GM19438 (cell line): ENCODE results near the gene EIF2B5.

ENCODE experiments used
- ATAC-seq: cut with Tn5 transposase; IDR thresholded peaks from one replicate; pipeline ENCODE4 v1.9.1; 2021; ENCODE audit warnings: low read depth; ENCODE audit not compliant: unreplicated experiment

The EIF2B5 gene

DNA sequence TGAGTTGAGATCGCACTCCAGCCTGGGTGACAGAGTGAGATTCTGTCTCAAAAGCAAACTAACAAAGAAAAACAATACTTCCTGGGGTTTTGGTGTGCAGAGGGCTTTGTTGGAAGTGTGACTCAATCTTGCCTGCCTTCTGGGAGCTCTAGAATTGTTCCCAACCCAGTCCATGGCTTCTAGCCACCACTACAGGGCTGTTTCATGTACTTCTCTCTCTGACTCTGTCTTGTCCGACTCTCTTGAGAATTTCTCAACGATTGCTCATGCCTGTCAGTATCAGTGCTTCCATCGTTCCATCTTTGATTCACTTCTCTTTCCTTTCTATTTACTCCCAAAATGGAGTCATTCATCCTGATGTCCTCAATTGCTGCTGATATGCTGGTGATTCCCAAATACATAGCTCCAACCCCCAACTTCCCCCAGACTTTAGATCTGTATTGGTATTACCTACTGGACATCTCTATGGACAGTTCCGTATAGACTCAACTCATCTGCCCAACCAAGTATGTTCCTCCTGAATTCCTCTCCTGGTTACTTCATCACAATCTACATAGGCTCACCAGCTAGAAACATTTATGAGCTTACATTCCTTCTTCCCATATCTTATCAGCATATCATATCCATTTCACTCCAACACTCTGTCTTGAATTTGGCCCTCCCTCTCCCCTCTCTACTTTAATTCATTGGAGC, 37.7 kb downstream of the EIF2B5 start:
- ATAC-seq, result no peak

- no peak for ATAC-seq
Observed at GRCh38 chr3:184173374-184173722, 38.2 kb downstream of the EIF2B5 start.

GRCh38 chr3:184174284-184174645, 39.1 kb downstream of the EIF2B5 start:
- no peak for ATAC-seq

DNA sequence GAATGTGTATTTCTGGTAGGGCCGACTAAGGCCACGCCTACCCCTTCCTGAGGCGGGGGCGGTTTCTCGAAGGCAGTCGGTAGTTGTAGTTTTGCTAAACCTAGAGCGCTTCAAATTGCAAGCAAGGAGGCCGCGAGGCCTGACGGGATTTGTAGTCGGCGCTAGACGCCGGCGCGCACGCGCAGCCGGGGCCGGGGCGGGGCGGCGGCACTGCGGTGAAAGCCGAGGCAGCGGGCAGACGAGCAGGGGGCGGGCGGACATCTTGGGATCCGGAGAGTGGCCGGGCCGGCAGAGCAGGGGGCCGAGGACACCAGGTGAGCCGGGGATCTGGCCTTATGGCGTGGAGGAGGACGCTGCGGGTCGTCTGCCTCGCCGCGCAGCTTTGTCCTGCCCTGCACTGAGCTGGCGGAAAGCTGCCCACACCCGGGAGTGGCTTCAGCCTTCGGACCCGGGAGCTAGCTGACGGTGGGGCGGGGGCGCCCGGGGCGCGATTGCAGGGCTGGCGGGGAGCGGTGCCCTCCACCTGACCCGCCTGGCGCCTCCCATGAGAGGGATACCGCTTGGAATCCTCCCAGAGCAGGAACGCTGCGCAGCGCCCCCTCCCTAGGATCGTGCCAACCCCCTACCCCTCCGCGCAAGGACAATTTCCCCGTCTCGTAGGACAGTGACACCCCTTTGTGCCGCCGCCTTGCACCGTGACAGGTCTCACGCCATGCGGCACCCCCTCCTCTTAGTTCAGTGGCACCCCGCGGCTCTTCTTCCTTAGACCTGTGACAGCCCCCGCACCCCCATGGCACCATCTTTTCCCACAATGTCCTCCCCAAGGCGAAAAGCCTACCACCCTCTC, 39.7 kb downstream of the EIF2B5 start, which contains the start of gene AP2M1:
AP2M1 (plus strand) TSS at position 210 of the 847 bp plus-strand sequence. CDS start 2,139 bp downstream, outside the sequence.
- peak; percentile 92 for ATAC-seq

GRCh38 chr3:184175506-184175905, 40.3 kb downstream of the EIF2B5 start:
- ATAC-seq, result no peak

GRCh38 chr3:184175981-184176376, 40.8 kb downstream of the EIF2B5 start:
- ATAC-seq, result no peak

DNA sequence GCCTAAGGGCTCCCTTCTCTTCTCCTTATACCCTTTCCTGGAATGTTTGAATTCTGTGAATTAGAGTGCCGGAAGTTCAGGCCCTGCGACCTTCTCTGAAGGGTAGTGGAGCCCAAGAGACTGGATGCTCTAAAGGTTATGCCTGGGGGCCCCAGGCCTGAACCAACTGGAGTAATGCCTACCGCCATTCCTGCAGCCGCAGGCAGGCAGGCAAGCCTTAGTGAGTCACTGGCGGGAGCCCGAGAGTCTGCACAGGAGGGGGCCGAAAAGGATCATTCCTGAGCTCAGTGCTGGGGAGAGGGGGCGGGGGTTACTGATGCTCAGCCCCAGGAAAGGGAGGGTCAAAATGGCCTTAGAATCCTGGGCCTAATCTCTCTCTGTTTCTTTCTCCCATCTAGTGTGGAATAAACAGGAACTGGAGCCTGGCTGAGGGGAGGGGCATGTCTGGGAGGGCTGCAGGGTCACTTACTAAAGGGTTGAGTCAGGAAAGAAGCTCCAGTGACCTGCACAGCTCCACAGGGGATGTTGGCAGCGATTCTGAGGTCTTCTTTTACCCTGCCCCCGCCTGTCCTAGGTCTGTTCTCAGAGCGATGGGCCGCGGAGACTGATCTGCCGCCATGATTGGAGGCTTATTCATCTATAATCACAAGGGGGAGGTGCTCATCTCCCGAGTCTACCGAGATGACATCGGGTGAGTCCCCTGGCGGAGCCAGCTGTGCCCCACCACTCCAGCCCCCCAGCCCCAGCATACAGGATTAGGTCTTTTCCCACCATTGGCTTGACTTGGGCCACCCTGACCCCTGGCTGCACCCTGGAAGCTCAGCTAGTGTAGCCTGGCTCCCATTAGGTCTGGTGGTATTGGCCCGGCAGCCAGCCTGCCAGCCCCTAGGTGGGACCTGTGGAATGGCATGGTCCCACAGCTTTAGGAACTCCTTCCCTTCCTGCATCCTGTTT, 41.5 kb downstream of the EIF2B5 start:
- ATAC-seq, result no peak

DNA sequence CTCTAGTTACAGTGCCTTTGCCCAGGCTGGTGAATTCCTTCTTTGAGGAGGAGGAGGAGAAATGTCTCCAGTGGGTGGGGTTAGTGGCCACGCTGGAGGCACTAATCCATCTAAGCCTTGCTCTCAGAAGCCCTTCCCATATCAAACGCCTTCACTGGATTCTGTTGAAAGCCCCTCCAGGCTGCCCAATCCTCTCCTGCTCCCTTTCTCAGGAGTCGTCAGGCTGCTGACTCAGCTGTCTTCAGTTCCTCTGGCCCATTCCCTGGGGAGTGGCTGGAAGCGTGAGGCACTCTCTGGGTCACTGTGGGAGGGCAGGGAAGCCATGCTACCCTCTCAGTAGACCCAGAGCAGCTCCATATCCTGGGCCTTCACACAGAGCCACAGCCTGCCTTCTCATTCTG, 42.2 kb downstream of the EIF2B5 start:
- no peak for ATAC-seq

DNA sequence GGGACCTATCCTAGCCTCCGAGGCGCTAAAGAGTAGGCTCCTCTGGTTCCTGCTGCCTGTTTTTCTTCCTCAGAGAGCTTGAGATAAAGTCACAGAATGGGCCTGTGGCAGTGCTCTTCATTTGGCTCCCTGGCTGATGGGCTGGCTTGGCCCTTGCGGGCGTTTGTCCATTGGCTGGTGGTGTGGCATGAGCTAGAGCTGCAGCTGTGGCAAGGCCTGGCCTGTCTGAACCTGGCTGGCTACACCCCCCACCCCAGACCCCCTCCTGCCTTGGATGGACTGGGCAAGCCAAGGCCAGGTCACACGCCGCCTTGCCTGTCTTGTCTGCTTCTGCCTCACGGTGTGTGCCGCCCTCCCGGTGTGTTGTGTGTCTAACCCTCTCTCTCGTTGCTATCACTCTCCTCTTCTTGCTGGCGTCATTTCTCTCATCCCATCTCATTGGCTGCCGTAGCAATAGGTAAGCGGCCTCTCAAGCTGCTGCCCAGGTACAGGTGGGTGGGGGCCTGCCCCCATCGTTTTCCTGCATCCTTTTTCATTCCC, 42.7 kb downstream of the EIF2B5 start:
- ATAC-seq, result no peak

- ATAC-seq, result no peak
Observed at GRCh38 chr3:184178521-184179138, 43.5 kb downstream of the EIF2B5 start.

GRCh38 chr3:184180165-184180564, 45.0 kb downstream of the EIF2B5 start:
- no peak for ATAC-seq

- ATAC-seq, result no peak
Observed at GRCh38 chr3:184181596-184181995, 46.4 kb downstream of the EIF2B5 start.

DNA sequence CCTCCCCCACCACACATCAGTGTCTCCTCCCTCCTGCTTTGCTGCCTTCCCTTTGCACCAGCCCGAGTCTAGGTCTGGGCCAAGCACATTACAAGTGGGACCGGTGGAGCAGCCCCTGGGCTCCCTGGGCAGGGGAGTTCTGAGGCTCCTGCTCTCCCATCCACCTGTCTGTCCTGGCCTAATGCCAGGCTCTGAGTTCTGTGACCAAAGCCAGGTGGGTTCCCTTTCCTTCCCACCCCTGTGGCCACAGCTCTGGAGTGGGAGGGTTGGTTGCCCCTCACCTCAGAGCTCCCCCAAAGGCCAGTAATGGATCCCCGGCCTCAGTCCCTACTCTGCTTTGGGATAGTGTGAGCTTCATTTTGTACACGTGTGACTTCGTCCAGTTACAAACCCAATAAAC, 48.5 kb downstream of the EIF2B5 start:
- ATAC-seq, result no peak

- no peak for ATAC-seq
Observed at GRCh38 chr3:184184546-184185230, 49.5 kb downstream of the EIF2B5 start.

GRCh38 chr3:184185461-184186183, 50.5 kb downstream of the EIF2B5 start:
- ATAC-seq, result peak; percentile 88

DNA sequence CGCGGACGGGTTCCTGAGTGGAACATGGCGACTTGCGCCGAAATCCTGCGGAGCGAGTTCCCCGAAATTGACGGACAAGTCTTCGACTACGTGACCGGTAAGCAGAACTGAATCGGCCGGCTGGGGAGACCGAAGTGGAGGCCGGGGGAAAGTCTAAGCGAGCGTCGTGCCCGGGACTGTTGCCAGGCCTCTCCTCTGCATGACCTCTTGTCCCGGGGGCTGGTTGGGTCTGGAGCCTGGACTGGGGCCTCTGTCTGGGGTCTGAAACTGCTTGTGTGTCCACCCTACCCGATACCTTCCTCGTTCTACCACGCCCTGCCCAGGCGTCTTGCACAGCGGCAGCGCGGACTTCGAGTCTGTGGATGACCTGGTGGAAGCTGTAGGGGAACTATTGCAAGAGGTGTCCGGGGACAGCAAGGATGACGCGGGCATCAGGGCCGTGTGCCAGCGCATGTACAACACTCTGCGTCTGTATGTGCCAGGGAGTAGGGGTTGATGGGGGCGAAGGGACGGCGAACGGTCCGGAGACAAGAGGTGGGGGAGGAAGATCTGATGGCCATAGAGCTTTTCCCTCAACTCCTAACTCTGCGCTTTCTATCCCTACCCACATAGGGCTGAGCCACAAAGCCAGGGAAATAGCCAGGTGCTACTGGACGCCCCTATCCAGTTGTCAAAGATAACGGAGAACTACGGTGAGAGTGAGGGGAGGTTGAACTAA, 51.2 kb downstream of the EIF2B5 start, which contains the start of gene ABCF3:
ABCF3 (plus strand) TSS at position 16 of the 718 bp plus-strand sequence; CDS start at position 25, 9 bp downstream.
- ATAC-seq, result peak; percentile 23

- ATAC-seq, result no peak
Observed at GRCh38 chr3:184186902-184187207, 51.7 kb downstream of the EIF2B5 start.

DNA sequence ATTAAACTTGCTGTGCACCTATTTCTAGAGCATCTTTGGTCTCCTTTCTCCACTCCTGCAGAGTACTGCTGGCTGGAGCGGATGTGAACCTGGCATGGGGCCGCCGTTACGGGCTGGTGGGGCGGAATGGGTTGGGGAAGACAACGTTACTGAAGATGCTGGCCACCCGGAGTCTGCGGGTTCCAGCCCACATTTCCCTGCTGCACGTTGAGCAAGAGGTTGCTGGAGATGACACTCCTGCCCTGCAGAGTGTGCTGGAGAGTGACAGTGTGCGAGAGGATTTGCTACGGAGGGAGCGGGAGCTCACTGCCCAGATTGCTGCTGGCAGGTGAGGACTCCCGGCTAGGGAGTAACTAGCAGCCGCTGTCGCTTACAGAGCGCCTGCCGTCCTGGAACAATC, 52.9 kb downstream of the EIF2B5 start:
- ATAC-seq, result no peak
